Superior temporal gyrus (tissue), 1 donor: ENCODE measurements around the gene STAB2.
A peak's percentile ranks its signal among the peaks of the same experiment; 100 is the strongest.
"Not testable (repeated sequence)": the region's sequence is repeated elsewhere in the genome, so short reads cannot be mapped to it uniquely, and the experiment has no call there.

Source experiments
- DNase-seq: peaks from one replicate; pipeline ENCODE4 v3.0.0-alpha.2; 2016; ENCODE audit errors: extremely low spot score

Gene STAB2

GRCh38 chr12:103647267-103647666, 60.2 kb downstream of the STAB2 start:
- peak; percentile 39 for DNase-seq

- DNase-seq = no peak
Measured at GRCh38 chr12:103652808-103653207, 65.7 kb downstream of the STAB2 start.

- DNase-seq = not testable (repeated sequence)
Measured at GRCh38 chr12:103653568-103654173, 66.6 kb downstream of the STAB2 start.

GRCh38 chr12:103654816-103655215, 67.7 kb downstream of the STAB2 start:
- no peak for DNase-seq

- no peak for DNase-seq
Measured at GRCh38 chr12:103656291-103656690, 69.2 kb downstream of the STAB2 start.

- no peak for DNase-seq
Measured at GRCh38 chr12:103657331-103657730, 70.3 kb downstream of the STAB2 start.

GRCh38 chr12:103664626-103665025, 77.6 kb downstream of the STAB2 start:
- DNase-seq = no peak

GRCh38 chr12:103665971-103666370, 78.9 kb downstream of the STAB2 start:
- DNase-seq = no peak

GRCh38 chr12:103667125-103667524, 80.1 kb downstream of the STAB2 start:
- DNase-seq = no peak

- DNase-seq = no peak
Measured at GRCh38 chr12:103668520-103668919, 81.4 kb downstream of the STAB2 start.

GRCh38 chr12:103671367-103671766, 84.3 kb downstream of the STAB2 start:
- no peak for DNase-seq

GRCh38 chr12:103672401-103673119, 85.5 kb downstream of the STAB2 start:
- no peak for DNase-seq

- DNase-seq = no peak
Measured at GRCh38 chr12:103673487-103673886, 86.4 kb downstream of the STAB2 start.

GRCh38 chr12:103673891-103674375, 86.9 kb downstream of the STAB2 start:
- DNase-seq = no peak

- no peak for DNase-seq
Measured at GRCh38 chr12:103676893-103677292, 89.8 kb downstream of the STAB2 start.

GRCh38 chr12:103677341-103677740, 90.3 kb downstream of the STAB2 start:
- no peak for DNase-seq

- no peak for DNase-seq
Measured at GRCh38 chr12:103677905-103678304, 90.8 kb downstream of the STAB2 start.

GRCh38 chr12:103679421-103680170, 92.5 kb downstream of the STAB2 start:
- no peak for DNase-seq

GRCh38 chr12:103680591-103681141, 93.6 kb downstream of the STAB2 start:
- DNase-seq = peak; percentile 65

GRCh38 chr12:103686026-103686425, 99.0 kb downstream of the STAB2 start:
- no peak for DNase-seq

- no peak for DNase-seq
Measured at GRCh38 chr12:103687253-103687652, 100.2 kb downstream of the STAB2 start.

- DNase-seq = no peak
Measured at GRCh38 chr12:103688376-103689063, 101.4 kb downstream of the STAB2 start.
